HuH-7 (cell line): ENCODE measurements around the gene IL34.

Experiments
- DNase-seq: peaks from one replicate; pipeline ENCODE4 v3.0.0; 2011; ENCODE audit warnings: low spot score

IL34 gene

GRCh38 chr16:70689035-70689969 lies 42.9 kb downstream of the IL34 start:
- DNase-seq: no peak

GRCh38 chr16:70689970-70690891 lies 43.9 kb downstream of the IL34 start:
- DNase-seq: no peak

DNA sequence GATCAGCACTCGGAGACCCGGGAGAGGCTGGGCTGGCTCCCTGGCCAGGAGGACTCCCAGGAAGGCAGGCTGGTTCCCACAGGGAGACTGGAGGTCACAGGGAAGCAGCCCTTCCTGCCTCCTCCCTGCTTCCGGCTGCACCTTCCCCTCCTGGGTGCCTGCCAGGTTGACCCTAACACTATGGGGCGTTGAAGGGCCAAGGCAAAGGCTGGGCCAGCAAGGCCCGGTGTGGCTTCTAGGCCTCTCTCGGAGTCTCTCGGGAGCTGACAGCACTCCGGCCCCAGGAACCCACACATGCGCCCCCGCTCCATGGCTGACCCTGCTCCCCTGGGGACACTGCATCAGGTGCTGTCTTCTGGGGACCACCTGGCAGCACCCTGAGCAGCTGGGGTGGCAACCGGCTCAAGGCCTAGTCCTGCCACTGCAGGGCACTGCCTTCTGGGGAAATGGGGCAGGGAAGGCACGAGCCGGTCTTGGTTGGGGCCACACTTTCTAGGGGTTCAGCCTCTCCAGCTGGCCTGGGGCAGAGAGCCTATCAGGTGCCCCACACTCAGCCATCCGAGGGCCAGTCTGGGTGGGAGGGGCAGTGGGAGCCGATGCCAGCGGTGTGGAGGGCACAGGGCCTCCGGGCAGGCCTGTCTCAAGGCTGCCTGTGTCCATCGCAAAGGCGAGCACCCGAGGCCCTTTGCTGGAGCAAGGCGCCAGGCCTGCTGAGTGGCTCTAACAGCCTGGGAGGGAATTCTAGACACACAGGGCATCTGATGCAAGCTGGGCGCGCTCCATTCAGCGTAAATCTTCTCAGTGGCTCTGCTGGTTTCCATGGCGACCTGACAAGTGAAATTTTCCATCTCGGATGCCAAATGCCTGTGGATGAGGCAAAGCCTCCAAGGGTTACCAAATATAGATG lies 45.1 kb downstream of the IL34 start:
- no peak for DNase-seq

GRCh38 chr16:70692130-70692872 lies 45.9 kb downstream of the IL34 start:
- no peak for DNase-seq

- DNase-seq: no peak
These were observed 46.7 kb downstream of the IL34 start for GRCh38 chr16:70692873-70693671.

DNA sequence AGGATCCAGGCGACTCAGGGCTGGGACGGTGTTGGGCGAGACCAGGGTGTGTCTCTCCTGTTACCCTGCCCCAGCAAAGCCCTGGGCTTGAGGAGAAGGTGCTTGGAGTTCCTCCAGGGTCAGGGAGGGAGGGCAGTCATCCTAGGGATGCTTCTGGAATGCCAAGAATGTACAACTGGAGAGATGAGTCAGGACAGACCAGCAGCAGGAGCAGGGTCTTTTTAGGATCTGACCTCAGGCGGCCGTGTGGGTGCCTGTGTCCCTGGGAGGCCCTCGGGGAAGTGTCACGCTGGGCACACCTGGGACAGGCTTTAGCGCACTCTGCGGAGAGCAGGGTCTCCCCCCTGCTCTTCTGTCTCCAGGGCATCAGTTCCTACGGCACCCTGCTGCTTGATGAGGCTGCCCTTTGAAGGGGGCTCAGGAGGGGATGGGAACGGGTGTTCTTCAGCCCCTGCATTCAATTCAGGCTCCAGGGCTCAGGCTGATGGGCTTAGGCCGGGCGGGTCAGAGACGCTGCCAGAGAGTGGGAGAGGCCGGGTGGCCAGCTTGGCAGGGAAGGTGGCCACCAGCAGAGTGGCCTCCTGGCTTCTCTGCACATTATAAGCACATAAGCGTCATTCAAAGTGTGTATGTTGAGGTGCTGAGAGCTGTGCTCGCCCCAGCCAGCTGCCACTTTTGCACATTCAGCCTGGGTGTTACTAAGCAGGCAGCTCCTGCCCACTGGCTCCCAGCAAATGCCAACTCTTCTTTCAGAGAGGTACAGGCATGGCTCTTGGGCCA lies 47.9 kb downstream of the IL34 start:
- DNase-seq: no peak

GRCh38 chr16:70694868-70695218 lies 48.5 kb downstream of the IL34 start:
- DNase-seq: no peak

DNA sequence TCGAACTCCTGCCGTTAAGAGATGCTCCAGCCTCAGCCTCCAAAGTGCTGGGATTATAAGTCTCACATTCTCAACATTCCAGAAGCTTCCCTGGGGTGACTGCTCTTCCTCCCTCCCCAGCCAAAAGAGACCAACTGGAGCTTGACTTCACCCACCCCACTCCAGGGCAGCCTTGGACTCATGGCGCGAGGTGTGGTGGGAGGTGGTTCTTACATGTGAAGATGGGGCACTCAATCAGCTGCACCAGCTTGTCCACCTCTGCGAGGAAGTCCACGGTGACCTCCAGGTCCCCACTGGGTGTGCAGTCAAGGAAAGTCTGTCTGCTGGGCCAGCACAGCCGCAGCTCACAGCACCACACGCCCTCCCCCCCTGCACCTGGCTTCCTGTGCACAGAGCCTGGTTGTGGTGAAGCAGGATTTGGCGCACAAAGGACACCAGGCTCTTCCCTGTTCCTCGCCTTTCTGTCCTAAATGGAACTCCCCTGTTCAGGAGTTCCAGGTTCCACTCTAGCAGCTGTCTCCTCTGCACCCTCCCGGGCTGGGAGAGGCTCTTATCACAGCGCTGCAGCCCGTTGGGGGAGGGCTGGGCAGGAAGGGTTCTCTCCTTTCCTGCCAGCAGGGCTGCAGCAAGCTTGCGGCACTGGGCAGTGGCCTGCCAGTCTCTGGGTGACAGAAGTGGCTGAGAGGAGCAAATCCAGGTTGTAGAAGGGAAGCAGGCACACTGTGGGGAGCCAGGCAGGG lies 49.1 kb downstream of the IL34 start:
- DNase-seq: no peak

- no peak for DNase-seq
These were observed 50.0 kb downstream of the IL34 start for GRCh38 chr16:70696355-70696754.

DNA sequence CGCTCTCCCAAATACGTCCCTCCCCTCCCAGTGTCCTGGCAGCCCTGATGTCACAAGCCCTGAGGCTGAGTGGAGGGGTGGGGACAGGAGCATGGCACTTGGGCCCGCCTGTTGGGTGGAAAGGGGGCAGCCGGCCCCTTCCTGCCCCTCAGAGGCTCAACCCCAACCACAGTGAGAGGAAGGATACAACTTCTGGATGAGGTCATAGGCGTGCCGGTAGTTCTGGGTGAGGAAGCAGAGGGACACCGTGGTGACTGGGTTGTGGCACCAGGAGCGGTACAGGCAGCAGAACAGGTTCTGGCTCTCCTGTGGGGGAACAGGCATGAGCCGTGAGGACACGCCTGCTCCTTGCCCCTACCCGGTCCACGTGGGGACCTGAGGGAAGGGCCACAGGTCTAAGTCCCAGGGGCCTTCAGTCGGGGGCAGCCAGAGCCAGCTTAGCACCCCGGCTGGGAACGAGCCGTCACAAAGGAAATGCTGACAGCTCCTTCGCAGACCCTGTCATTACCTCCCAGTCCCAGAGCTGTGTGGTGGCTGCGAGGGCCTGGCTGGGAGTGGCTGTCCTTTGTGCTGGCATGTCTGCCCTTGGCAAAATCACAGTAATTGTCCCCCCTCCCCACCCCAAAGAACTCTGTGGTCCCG lies 50.7 kb downstream of the IL34 start:
- DNase-seq: no peak

DNA sequence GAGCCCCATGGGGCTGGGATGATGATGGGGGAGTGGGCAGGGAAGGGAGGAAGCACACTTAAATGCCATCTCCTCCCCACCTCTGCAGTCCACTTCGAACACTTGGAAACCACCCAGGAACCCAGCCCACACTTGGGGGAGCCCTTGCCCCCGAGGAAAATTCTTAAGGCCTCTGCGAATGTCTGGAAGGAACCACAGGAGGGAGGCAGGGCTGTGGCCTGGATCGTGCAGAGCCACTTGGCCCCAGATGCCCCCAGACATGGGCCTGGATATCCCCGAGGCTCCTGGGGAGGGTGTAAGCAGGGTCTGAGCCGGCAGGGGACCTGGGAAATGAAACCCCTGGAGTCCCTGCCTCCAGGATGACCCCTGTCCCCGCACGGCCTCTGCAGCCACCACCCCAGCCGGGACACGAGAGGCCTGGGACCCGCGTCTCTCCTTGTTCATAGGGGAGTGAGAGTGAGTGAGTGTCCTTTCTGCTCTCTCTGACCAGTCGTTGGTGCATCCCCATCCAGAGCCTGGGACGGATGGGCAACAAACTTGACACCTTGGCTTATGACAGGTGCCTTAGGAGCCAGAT lies 51.3 kb downstream of the IL34 start:
- DNase-seq: no peak

GRCh38 chr16:70698901-70699300 lies 52.5 kb downstream of the IL34 start:
- DNase-seq: no peak

DNA sequence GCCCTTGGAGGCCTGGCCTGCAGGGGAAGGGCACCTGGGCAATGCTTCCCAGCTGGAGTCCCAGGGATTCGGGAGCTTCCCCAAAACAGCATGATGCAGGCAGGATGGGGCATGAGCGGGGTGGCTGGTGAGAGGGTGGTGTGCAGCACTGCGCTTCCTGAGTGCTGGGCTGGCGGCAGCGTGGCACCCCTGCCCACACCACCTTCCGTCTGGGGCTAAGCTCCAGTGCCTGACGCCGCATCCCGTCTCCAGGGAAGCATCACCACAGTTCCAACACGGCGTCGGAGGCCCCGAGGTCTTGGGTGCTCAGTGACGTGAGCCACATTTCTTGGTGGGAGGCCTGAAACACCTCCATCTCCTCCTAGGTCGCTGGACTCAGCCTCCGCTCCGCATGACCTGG lies 53.3 kb downstream of the IL34 start:
- DNase-seq: no peak

- no peak for DNase-seq
These were observed 54.0 kb downstream of the IL34 start for GRCh38 chr16:70700101-70701020.

GRCh38 chr16:70701036-70701435 lies 54.7 kb downstream of the IL34 start:
- DNase-seq: no peak

- DNase-seq: no peak
These were observed 55.2 kb downstream of the IL34 start for GRCh38 chr16:70701596-70701995.

DNA sequence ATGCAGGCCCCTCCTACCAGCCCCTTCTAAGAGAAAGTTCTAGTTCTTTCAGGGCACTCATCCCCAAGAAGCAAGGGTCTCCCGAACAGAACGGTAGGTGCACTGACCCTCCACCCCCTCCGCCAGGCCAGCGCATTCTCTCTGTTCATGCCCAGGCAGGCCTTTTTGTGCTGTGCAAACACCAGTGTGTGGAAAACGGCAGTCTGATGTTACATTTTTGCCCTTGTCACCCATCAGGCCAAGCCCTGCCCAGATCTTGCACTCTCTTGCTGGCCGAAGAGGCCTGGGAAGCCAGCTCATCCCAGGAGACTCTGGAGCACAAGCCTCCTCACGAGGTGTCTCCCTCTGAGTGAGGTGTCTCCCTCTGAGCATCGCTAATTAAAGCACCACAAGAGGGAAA lies 55.6 kb downstream of the IL34 start:
- DNase-seq: no peak
